ENCODE measurements around the gene PTCD2. TPM values are rescaled to one million over a fixed set of nuclear protein-coding genes. Genes with fewer than 3 reads are reported as not detected.
A peak's percentile ranks its signal among the peaks of the same experiment; 100 is the strongest.

The PTCD2 gene
- total RNA-seq, 1 donor from 2014 or later = 6.7 TPM

GRCh38 chr5:72290356-72291133, 29.6 kb upstream of the PTCD2 start:
- peaks cover 47% of the 10 kb centered on the region for H3K4me1 Mint-ChIP-seq (ENCODE audit: low read depth, unreplicated experiment)
- no peak overlapping the region for H3K4me3 Mint-ChIP-seq (ENCODE audit: unreplicated experiment)
- no peaks in the 10 kb centered on the region for H3K36me3 Mint-ChIP-seq (ENCODE audit: unreplicated experiment)
- H3K9me3 Mint-ChIP-seq (ENCODE audit: unreplicated experiment) = peaks cover 2% of the 10 kb centered on the region
- H3K27ac Mint-ChIP-seq (ENCODE audit: unreplicated experiment) = peak overlapping the region; percentile 80
- H3K27me3 Mint-ChIP-seq (ENCODE audit: unreplicated experiment) = no peaks in the 10 kb centered on the region
- no peak for TF ChIP-seq CTCF (IDR thresholded peaks at IDR 0.05; ENCODE audit: partially characterized antibody, unreplicated experiment)
- DNase-seq = no peak

GRCh38 chr5:72291601-72292000, 28.6 kb upstream of the PTCD2 start:
- peaks cover 52% of the 10 kb centered on the region for H3K4me1 Mint-ChIP-seq (ENCODE audit: low read depth, unreplicated experiment)
- H3K27ac Mint-ChIP-seq (ENCODE audit: unreplicated experiment) = no peak overlapping the region
- no peak for TF ChIP-seq CTCF (IDR thresholded peaks at IDR 0.05; ENCODE audit: partially characterized antibody, unreplicated experiment)
- peak; percentile 17 for DNase-seq
- H3K27me3 Mint-ChIP-seq (ENCODE audit: unreplicated experiment) = no peaks in the 10 kb centered on the region
- no peaks in the 10 kb centered on the region for H3K36me3 Mint-ChIP-seq (ENCODE audit: unreplicated experiment)
- peaks cover 6% of the 10 kb centered on the region for H3K9me3 Mint-ChIP-seq (ENCODE audit: unreplicated experiment)
- H3K4me3 Mint-ChIP-seq (ENCODE audit: unreplicated experiment) = no peak overlapping the region

GRCh38 chr5:72292411-72292810, 27.8 kb upstream of the PTCD2 start:
- Mint-ChIP-seq H3K4me3 (ENCODE audit: unreplicated experiment) (no peak overlapping the region), H3K4me1 (ENCODE audit: low read depth, unreplicated experiment) (peaks cover 58% of the 10 kb centered on the region), H3K9me3 (ENCODE audit: unreplicated experiment) (peaks cover 6% of the 10 kb centered on the region), H3K27ac (ENCODE audit: unreplicated experiment) (no peak overlapping the region), H3K27me3 (ENCODE audit: unreplicated experiment) (no peaks in the 10 kb centered on the region), H3K36me3 (ENCODE audit: unreplicated experiment) (no peaks in the 10 kb centered on the region)
- no peak for DNase-seq
- TF ChIP-seq CTCF (IDR thresholded peaks at IDR 0.05; ENCODE audit: partially characterized antibody, unreplicated experiment) = no peak

- no peak for DNase-seq
- no peak overlapping the region for H3K4me3 Mint-ChIP-seq (ENCODE audit: unreplicated experiment)
- peak overlapping the region; percentile 33 for H3K27ac Mint-ChIP-seq (ENCODE audit: unreplicated experiment)
- no peaks in the 10 kb centered on the region for H3K27me3 Mint-ChIP-seq (ENCODE audit: unreplicated experiment)
- H3K9me3 Mint-ChIP-seq (ENCODE audit: unreplicated experiment) = peaks cover 6% of the 10 kb centered on the region
- no peak for TF ChIP-seq CTCF (IDR thresholded peaks at IDR 0.05; ENCODE audit: partially characterized antibody, unreplicated experiment)
- H3K4me1 Mint-ChIP-seq (ENCODE audit: low read depth, unreplicated experiment) = peaks cover 61% of the 10 kb centered on the region
- no peaks in the 10 kb centered on the region for H3K36me3 Mint-ChIP-seq (ENCODE audit: unreplicated experiment)
These were observed 26.6 kb upstream of the PTCD2 start for GRCh38 chr5:72293495-72294055.

GRCh38 chr5:72294473-72294872, 25.7 kb upstream of the PTCD2 start:
- H3K27ac Mint-ChIP-seq (ENCODE audit: unreplicated experiment) = peak overlapping the region; percentile 98
- peaks cover 61% of the 10 kb centered on the region for H3K4me1 Mint-ChIP-seq (ENCODE audit: low read depth, unreplicated experiment)
- TF ChIP-seq CTCF (IDR thresholded peaks at IDR 0.05; ENCODE audit: partially characterized antibody, unreplicated experiment) = no peak

More at GRCh38 chr5:72294473-72294872, 25.7 kb upstream of the PTCD2 start:
- H3K27me3 Mint-ChIP-seq (ENCODE audit: unreplicated experiment) = no peaks in the 10 kb centered on the region
- H3K36me3 Mint-ChIP-seq (ENCODE audit: unreplicated experiment) = no peaks in the 10 kb centered on the region
- peaks cover 6% of the 10 kb centered on the region for H3K9me3 Mint-ChIP-seq (ENCODE audit: unreplicated experiment)
- H3K4me3 Mint-ChIP-seq (ENCODE audit: unreplicated experiment) = peak overlapping the region; percentile 12
- no peak for DNase-seq

Data from glutamatergic neuron (in vitro differentiated cells).